22Rv1 (cell line): ENCODE data around the gene WAPL.

Source experiments
- H3K27ac ChIP-seq: fragments of 450-650 bp; 2 replicates; pipeline ENCODE4 v1.5.1; 2017
- ZFX ChIP-seq: fragments of 450-650 bp; IDR thresholded peaks from 2 replicates; pipeline ENCODE4 v1.6.1; 2017; ENCODE audit warnings: antibody characterized with exemption, borderline replicate concordance
- TF ChIP-seq, protein P1 (sequence below): fragments of 450-650 bp; IDR thresholded peaks from 2 replicates; pipeline ENCODE4 v1.5.1; 2017; ENCODE audit warnings: mild to moderate bottlenecking

The WAPL gene

DNA sequence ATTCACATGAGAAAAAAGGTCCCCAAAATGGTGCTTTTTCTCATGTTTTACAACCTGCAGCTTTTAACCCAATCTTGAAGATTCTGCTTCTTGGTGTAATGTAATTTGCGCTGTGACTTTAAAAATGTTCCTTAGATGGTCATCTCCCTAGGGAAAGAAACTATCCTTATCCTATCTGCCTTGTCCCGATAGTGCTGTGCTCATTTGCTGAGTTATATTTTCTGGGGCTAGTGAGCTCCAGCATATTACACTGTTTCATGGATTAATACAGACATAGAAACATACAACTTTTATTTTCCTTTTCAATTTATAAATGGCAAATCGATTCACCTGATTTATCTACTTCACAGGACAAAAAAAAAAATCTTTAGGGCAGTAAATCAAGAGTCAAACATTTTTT is 2.8 kb downstream of the WAPL start:
- no peak overlapping the region for H3K27ac ChIP-seq
- TF ChIP-seq, protein P1, sequence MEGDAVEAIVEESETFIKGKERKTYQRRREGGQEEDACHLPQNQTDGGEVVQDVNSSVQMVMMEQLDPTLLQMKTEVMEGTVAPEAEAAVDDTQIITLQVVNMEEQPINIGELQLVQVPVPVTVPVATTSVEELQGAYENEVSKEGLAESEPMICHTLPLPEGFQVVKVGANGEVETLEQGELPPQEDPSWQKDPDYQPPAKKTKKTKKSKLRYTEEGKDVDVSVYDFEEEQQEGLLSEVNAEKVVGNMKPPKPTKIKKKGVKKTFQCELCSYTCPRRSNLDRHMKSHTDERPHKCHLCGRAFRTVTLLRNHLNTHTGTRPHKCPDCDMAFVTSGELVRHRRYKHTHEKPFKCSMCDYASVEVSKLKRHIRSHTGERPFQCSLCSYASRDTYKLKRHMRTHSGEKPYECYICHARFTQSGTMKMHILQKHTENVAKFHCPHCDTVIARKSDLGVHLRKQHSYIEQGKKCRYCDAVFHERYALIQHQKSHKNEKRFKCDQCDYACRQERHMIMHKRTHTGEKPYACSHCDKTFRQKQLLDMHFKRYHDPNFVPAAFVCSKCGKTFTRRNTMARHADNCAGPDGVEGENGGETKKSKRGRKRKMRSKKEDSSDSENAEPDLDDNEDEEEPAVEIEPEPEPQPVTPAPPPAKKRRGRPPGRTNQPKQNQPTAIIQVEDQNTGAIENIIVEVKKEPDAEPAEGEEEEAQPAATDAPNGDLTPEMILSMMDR = no peak
- no peak for TF ChIP-seq ZFX

DNA sequence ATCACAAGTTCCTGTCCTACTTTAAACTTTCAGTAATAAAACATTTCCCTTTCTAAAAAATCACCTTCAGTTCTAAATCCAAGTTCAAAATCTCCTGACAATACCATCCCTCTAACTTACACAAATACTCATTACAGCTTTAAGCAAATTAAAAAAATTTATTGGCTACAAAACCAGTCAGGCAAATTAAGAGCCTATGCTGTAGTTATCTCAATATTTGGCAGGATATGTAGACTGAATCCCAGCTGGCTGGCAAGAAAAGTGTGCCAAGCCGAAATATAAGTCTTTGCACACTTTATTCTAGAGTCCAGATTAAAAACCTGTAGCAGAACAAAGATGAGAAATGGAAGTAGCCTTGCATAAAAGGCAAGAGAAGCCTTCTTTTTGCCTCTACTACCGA is 9.5 kb downstream of the WAPL start:
- TF ChIP-seq, protein P1 = no peak
- no peak for TF ChIP-seq ZFX
- peak overlapping the region; percentile 23 for H3K27ac ChIP-seq

DNA sequence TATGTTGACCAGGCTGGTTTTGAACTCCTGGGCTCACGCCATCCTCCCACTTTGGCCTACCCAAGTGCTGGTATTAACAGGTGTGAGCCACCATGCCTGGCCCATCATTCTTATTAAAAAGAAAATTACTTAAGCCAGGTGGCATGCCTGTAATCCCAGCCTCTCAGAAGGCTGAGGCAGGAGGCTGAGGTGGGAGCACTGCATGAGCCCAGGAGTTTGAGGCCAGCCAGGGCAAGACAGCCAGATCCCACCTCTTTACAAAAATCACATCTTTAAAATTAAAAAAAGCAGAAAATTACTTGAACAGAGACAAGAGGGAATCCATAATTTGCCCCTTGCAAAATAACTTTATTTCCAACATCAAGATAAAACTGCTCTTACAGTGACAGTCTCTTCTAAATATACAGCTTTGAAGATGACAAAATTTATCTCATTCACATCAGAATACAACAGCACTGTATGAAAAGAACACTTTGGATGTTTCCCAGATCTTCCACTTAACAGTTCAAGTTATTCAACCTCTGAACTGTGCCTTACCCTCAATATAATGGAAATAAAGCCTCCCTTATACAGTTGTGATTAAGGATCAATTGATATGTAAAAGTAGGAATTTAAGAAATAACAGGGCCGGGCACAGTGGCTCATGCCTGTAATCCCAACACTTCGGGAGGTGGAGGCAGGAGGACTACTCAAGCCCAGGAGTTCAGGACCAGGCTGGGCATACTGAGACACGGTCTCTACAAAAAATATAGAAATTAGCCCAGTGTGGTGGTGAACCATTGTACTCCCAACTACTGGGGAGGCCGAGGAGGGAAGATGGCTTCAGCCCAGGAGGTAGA is 10.3 kb downstream of the WAPL start:
- H3K27ac ChIP-seq = no peak overlapping the region
- TF ChIP-seq, protein P1 = no peak
- no peak for TF ChIP-seq ZFX

DNA sequence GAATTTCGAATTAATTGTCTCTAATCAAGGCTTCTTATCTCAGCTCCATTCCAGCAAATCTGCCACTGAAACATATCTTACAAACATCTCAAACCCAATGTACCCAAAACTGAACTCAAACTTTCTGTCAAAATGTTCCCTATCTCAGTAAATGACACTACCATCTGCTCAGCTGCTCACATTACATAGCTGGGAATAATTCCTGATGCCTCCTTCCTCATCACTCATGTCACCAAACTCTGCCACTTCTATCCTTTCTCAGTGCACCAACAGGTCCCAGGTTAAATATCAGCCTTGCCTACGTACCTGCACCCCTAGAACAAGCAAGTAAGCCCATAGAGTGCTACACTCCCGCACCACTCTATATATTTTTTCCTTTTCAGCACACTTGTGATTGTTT is 12.4 kb downstream of the WAPL start:
- no peak for TF ChIP-seq ZFX
- TF ChIP-seq, protein P1 = no peak
- H3K27ac ChIP-seq = no peak overlapping the region

DNA sequence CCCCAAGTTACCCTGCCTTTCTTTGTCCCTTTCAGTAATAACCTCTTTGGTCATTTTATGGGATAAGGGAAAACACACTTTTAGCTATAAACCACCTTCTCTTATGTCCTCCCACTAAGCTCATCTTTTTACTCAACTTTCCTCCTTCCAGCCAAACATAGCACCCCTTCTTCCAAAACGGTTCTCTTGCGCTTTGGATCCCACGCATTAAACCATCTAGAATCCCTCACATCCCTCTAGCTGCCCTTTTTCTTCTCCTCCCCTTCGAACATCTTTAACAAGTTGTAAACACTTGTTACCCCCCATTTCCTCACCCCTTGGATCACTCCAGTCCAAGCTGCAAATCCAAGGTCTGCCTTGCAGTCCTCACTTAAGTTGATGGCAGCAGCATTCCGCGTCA is 13.4 kb downstream of the WAPL start:
- H3K27ac ChIP-seq = no peak overlapping the region
- TF ChIP-seq, protein P1 = no peak
- no peak for TF ChIP-seq ZFX

DNA sequence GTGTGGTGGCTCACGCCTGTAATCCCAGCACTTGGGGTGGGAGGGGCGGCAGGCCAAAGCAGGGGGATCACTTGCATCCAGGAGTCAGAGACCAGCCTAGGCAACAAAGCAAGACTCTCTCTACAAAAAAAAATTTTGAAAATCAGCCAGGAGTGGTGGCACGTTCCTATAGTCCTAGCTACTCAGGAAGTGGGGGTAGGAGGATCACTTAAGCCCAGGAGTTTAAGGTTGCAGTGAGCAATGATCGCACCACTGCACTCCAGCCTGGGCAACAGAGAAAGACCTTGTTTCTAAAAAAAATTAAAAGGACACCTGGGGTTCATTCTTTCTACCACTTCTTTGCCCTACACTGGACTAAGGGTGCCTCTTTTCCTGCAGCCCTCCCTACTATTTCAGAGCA is 15.1 kb downstream of the WAPL start:
- TF ChIP-seq, protein P1 = no peak
- TF ChIP-seq ZFX = no peak
- H3K27ac ChIP-seq = no peak overlapping the region

DNA sequence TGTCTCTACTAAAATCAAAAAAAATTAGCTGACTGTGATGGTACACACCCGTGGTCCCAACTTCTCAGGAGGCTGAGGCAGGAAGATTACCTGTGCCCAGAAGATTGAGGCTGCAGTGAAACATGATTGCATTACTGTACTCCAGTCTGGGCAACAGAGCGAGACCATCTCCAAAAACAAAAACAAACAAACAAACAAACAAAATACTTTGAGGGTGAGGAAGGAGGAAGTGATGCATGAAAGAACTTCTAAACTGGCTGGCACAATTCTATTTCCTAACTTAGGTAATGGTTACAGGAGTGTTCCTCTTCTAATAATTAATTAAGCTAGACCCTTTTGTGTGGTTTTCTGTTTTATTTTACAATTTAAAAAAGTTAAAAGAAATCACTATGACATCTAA is 15.5 kb downstream of the WAPL start:
- H3K27ac ChIP-seq = no peak overlapping the region
- TF ChIP-seq, protein P1 = no peak
- no peak for TF ChIP-seq ZFX
